Activated gamma-delta T cell treated with anti-CD3 and anti-CD28 coated beads, Interleukin-2, amount 50 U/mL, for 16 hours (primary cell): ENCODE measurements around the gene C1QTNF8.

ENCODE experiments used
- DNase-seq: peaks from one replicate; pipeline ENCODE4 v3.0.0-alpha.2; 2020; ENCODE audit warnings: low read depth

C1QTNF8 gene

GRCh38 chr16:1077877-1078578 lies 18.0 kb downstream of the C1QTNF8 start:
- no peak for DNase-seq

GRCh38 chr16:1076801-1077576 lies 19.1 kb downstream of the C1QTNF8 start:
- DNase-seq: no peak

GRCh38 chr16:1075546-1075945 lies 20.5 kb downstream of the C1QTNF8 start:
- no peak for DNase-seq

GRCh38 chr16:1074379-1074649 lies 21.7 kb downstream of the C1QTNF8 start:
- DNase-seq: no peak

- no peak for DNase-seq
Measured at GRCh38 chr16:1073566-1074378, 22.3 kb downstream of the C1QTNF8 start.

- DNase-seq: no peak
Measured at GRCh38 chr16:1073262-1073558, 22.8 kb downstream of the C1QTNF8 start.

- DNase-seq: no peak
Measured at GRCh38 chr16:1072526-1073261, 23.4 kb downstream of the C1QTNF8 start, which contains the start of gene SSTR5. TSS of gene SSTR5 (plus strand) at chr16:1072747. CDS start at chr16:1078869, 6,122 bp downstream.

- DNase-seq: no peak
Measured at GRCh38 chr16:1071561-1072225, 24.4 kb downstream of the C1QTNF8 start.

GRCh38 chr16:1070864-1071408 lies 25.1 kb downstream of the C1QTNF8 start:
- no peak for DNase-seq

GRCh38 chr16:1070084-1070863 lies 25.8 kb downstream of the C1QTNF8 start:
- DNase-seq: no peak

- DNase-seq: no peak
Measured at GRCh38 chr16:1069154-1069553, 26.9 kb downstream of the C1QTNF8 start.

- no peak for DNase-seq
Measured at GRCh38 chr16:1068451-1068850, 27.6 kb downstream of the C1QTNF8 start.

- no peak for DNase-seq
Measured at GRCh38 chr16:1067629-1068028, 28.4 kb downstream of the C1QTNF8 start.

- no peak for DNase-seq
Measured at GRCh38 chr16:1066584-1067172, 29.4 kb downstream of the C1QTNF8 start.

- no peak for DNase-seq
Measured at GRCh38 chr16:1065469-1066128, 30.4 kb downstream of the C1QTNF8 start.

- no peak for DNase-seq
Measured at GRCh38 chr16:1063728-1064127, 32.3 kb downstream of the C1QTNF8 start.

GRCh38 chr16:1062895-1063294 lies 33.1 kb downstream of the C1QTNF8 start:
- DNase-seq: no peak

GRCh38 chr16:1061769-1062505 lies 34.1 kb downstream of the C1QTNF8 start:
- DNase-seq: no peak
